HG03175 (cell line): Measurements from ENCODE around the gene ST8SIA4.

Experiments
- ATAC-seq: cut with Tn5 transposase; IDR thresholded peaks from one replicate; pipeline ENCODE4 v1.9.1; 2021; ENCODE audit warnings: mild to moderate bottlenecking, moderate library complexity; ENCODE audit not compliant: unreplicated experiment

Gene ST8SIA4

GRCh38 chr5:100872408-100873190 is 30.5 kb downstream of the ST8SIA4 start:
- ATAC-seq: no peak

- no peak for ATAC-seq
Measured at GRCh38 chr5:100867039-100867562, 36.0 kb downstream of the ST8SIA4 start.

- no peak for ATAC-seq
Measured at GRCh38 chr5:100864931-100865330, 38.2 kb downstream of the ST8SIA4 start.

- no peak for ATAC-seq
Measured at GRCh38 chr5:100863739-100864138, 39.3 kb downstream of the ST8SIA4 start.

- no peak for ATAC-seq
Measured at GRCh38 chr5:100861148-100861547, 41.9 kb downstream of the ST8SIA4 start.

GRCh38 chr5:100860407-100860806 is 42.7 kb downstream of the ST8SIA4 start:
- no peak for ATAC-seq

- no peak for ATAC-seq
Measured at GRCh38 chr5:100858987-100859545, 44.0 kb downstream of the ST8SIA4 start.

GRCh38 chr5:100856462-100856861 is 46.6 kb downstream of the ST8SIA4 start:
- ATAC-seq: no peak

GRCh38 chr5:100855937-100856430 is 47.1 kb downstream of the ST8SIA4 start:
- ATAC-seq: no peak

- ATAC-seq: no peak
Measured at GRCh38 chr5:100855295-100855694, 47.8 kb downstream of the ST8SIA4 start.

- ATAC-seq: no peak
Measured at GRCh38 chr5:100854591-100854990, 48.5 kb downstream of the ST8SIA4 start.

GRCh38 chr5:100853582-100853981 is 49.5 kb downstream of the ST8SIA4 start:
- no peak for ATAC-seq

GRCh38 chr5:100852988-100853449 is 50.1 kb downstream of the ST8SIA4 start:
- ATAC-seq: peak; percentile 97

- ATAC-seq: no peak
Measured at GRCh38 chr5:100852051-100852450, 51.0 kb downstream of the ST8SIA4 start.

- no peak for ATAC-seq
Measured at GRCh38 chr5:100846772-100847171, 56.3 kb downstream of the ST8SIA4 start.

- ATAC-seq: no peak
Measured at GRCh38 chr5:100842080-100842479, 61.0 kb downstream of the ST8SIA4 start.

- peak; percentile 38 for ATAC-seq
Measured at GRCh38 chr5:100841358-100842076, 61.6 kb downstream of the ST8SIA4 start.

- ATAC-seq: peak; percentile 52
Measured at GRCh38 chr5:100840789-100841188, 62.3 kb downstream of the ST8SIA4 start.

GRCh38 chr5:100840370-100840769 is 62.7 kb downstream of the ST8SIA4 start:
- ATAC-seq: peak; percentile 69

- ATAC-seq: no peak
Measured at GRCh38 chr5:100838048-100838473, 65.0 kb downstream of the ST8SIA4 start.

- ATAC-seq: no peak
Measured at GRCh38 chr5:100834519-100834918, 68.6 kb downstream of the ST8SIA4 start.
